Measurements from ENCODE around the gene RALGAPA2.

The RALGAPA2 gene

DNA sequence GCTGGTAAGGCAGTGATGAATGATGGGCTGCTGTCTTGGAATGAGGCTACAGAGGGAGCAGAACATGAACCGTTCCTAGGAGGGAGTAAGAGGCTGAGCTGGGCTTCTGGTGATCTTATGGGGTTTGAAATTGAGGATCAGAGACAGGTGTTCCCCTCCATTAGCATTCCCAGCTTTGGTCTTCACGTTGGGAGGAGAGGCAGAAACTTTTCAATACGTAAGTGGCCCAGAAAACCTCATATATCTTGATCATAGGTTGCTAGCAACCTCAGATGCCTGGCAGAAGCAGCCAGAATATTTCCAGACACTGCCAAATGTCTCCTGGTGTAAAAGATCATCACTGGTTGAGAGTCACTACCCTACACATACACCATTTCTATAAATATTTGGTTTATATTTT is 177.4 kb downstream of the RALGAPA2 start:
- no peak for DNase-seq (ENCODE audit: low read depth)

DNA sequence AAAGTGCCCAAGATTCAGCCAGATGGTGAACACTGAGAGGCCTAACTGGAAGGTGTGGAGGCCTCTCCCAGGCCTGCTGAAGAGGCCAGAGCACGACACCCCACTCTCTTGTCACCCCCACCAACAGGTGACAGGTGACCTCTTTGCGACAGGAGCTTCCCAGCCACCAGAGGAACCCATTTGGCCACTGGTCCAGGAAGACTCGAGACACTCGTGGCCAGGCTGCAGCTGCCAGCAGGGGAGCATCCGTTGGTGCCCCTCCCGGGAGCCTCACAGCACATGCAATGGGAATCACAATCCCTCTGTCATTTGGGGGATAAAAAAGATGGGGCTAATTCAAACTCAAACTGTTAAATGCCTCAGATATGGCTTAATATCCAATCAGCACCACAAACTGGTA is 181.2 kb downstream of the RALGAPA2 start:
- no peak for DNase-seq (ENCODE audit: low read depth)

DNA sequence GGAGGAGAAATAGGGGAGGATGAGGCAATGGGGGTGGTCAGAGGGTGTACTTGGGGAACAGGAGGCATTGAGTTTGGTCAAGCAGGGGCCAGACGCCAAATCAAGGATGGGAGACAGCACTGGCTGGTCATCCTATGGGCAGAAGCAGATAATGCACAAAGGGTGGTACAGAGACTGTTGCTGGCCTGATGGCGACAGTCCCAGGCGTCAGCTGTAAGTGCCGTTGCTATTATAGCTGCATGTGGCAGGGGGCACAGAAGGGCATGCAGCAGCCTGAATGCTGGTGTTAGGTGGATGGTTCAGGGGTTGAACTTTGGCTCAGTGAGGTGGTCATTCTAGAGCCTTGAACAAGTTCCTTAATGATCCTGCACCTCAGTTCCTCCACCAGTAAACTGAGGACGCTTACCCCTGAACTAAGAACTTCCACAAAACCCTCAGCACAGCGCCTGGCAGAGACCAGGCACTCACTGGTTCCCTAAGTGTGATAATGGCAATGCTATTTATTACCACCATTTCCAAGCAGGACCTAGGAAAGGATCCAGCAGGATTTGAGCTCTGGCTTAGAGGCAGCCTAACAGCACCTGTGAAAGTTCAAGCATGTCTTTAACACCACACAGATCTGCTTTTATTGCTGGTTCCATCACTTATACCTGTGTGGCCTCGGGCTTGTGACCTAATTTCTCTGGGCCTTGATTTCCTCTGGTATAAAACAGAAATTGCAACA is 181.9 kb downstream of the RALGAPA2 start:
- no peak for DNase-seq (ENCODE audit: low read depth)

DNA sequence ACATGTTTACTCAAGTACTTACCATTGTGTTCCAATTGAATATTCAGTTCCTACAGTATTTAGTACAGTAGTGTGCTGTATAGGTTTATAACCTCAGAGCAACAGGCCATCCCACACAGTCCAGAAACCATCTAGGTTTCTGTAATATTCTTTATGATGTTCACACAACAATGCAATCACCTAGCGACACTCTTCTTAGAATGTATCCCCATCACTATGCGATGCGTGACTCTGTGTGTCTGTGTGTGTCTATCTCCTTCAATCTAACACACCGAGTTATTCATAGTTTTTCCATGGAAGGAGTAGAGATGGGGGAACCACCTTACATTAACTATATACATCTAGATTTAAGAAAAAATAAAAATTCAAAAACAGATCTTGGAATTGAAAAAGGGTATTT is 182.8 kb downstream of the RALGAPA2 start:
- DNase-seq (ENCODE audit: low read depth): no peak

DNA sequence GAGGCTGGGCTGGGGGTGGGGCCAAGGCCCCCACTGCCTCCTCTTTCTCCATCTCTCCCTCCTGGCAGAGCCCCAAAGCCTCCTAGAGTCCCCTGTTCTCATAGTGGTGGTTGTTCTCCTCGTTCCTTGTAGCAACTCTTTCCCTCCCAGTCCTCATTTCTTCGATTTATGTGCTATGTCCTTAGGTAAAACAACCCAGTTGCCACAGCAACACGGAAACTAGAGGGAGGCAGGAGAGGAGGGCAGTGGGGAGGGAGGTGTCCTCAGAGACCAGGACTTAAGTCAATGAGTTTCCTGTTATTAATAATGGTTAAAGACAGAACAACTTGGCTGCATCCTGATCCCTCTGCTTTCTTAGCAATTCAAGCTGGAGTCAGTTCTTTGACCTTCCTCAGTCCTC is 183.6 kb downstream of the RALGAPA2 start:
- DNase-seq (ENCODE audit: low read depth): no peak

DNA sequence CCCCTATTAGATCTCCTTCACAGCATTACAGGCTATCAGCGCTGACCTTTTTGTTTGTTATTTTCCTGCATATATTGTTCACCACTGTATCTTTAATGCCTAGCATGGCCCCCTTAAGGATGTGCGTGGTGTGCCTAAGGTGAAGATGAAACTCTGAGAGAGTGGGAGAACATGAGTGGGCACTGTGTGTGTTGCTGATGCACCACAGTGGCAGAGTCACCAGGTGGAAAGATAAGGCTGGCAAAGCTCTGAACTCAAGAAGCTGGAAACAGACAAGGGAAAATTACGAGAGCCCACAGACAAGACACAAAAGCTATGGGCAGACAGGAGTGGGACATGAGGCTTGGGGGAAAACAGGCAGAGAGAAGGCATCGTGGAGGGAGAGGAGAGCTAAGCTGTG is 184.8 kb downstream of the RALGAPA2 start:
- DNase-seq (ENCODE audit: low read depth): no peak

DNA sequence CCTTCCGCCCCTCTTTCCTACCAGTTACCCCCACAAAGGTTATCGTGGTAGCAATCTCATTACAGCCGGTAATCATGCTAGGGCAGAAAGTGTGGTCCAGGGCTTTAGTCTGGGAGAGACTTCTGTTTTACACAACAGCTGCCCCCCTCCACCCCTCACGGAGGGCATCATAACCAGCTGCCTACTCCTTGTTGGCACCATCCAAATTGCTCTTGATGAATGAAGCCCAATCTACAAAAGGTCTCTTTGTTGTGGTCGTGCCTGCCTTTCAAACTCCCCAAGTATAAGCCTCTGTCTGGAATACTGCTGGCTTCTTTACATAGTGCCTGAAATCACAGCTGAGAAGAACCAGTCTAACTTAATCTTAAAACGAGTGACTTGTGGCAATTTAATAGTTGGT is 186.7 kb downstream of the RALGAPA2 start:
- no peak for DNase-seq (ENCODE audit: low read depth)

DNA sequence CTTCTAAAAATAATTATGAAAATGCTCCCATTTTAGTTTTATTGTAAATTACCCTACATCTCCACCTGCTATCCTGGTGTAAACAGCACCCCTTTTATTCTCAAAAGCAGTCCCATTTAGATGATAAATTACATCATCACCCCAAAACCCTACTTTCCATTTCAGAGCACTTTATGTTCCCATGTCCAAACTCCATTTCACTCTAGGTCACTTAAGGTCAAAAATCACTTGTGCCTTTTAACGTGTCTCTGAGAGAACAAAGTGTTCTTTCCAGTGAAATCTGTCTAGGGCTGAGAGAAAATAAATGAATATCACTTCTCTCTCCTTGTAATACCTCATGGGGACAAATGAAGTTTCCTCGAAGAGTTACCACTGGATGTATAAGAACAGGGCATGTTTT is 187.2 kb downstream of the RALGAPA2 start:
- DNase-seq (ENCODE audit: low read depth): no peak

DNA sequence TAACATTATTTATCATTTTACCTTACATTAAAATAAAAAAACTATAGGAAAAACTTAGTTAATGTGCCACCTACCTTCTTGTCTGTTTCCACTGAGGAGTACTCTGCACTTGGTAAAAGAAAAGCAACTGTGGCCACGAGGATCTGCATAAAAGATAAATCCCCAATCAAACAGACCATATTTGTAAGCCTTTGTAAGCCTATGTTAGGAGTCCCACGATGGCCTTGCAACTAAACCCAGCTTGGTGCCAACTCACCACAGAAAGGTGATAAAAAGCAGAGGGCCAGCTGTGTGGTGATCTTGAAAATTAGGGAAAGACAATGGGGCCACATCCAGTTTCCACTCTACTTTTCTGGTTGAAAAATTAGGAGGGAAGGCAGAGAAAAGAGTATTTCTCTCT is 187.7 kb downstream of the RALGAPA2 start:
- DNase-seq (ENCODE audit: low read depth): no peak

DNA sequence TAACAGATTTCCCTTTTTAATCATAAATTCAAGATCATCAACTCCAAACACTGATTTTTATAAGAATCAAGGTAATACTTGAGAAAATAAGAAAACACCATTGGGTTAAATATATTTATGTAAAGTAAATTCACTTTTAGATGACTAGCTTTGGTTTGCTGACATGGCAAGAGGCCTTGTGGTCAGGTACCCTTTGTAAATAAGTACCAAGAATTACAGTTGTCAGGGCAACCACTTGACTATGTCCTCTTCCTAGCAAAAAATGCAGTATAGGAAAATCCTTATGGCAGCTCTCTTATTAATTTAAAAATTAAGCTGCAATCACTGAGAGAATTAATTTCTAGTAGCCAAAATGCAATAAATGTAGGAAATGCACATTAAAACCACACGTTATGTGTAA is 190.7 kb downstream of the RALGAPA2 start:
- no peak for DNase-seq (ENCODE audit: low read depth)

DNA sequence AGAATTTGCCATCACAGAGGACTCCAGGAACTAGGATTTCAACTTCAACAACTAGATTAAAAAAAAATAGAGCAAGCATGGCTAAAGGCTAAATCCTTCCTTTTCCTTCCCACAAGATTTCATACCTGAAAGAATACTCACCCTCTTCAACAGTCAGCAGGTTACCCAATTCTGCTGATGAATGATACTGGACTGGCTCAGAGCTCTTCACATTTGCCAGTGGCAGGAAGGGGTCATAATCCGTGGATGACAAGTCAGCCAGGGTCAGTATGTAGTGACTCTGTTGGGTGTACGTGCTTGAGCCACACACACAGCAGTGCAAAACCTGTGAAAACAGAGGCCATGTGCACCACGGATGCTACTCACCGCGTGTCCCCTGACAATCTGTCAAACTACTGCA is 191.7 kb downstream of the RALGAPA2 start:
- no peak for DNase-seq (ENCODE audit: low read depth)

DNA sequence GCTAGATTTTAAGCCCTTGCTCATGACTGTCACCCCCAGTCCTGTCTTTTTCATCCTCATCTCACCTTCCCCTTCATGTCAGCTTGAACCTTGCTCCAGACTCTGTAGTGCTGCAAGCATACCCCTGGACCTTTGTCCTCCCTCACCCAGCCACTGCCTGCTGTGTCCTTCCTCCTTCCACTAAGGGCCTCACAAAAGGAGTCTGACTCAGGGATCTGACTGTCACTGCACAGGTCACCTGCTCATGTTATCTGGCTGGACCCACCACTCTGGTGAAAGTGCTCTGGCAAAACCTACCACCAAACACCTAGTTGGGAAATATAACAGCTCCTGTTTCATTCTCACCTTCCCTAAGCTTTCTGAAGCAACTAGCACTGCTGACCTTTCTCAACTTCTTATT is 193.2 kb downstream of the RALGAPA2 start:
- DNase-seq (ENCODE audit: low read depth): no peak

DNA sequence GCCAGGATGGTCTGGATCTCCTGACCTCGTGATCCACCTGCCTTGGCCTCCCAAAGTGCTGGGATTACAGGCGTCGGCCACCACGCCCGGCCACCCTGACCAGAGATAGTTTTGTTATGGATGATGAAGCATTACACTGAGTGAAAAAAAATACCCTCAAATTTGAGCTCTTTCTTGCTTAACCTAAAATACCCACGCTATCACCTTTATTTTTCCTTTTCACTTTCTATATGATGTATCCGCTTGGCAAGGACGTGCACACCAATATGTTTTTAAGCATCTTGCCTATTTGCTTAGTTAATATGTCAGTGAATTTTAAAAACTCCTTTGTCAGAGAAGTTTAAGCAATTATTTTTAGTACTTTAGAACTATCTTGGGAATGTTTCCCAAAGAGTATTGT is 194.2 kb downstream of the RALGAPA2 start:
- DNase-seq (ENCODE audit: low read depth): no peak

DNA sequence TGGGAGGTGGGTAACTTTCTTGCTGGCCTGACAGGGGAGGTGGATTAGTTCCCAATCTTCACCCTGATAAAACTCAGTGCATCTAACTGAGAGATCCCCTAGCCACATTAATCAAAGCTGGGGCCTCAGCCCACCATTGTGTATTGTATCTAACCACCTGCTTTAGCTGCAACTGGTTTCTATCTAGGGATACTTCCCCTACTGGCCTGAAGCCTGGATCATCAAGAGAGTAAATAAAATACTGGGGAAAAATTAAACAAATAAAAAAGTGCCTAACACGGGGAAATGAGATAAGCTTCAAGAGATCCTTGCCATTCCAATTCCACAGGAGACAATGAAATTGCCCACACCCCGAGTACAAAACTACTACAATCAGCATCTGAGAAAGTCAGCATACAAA is 195.1 kb downstream of the RALGAPA2 start:
- no peak for DNase-seq (ENCODE audit: low read depth)

DNA sequence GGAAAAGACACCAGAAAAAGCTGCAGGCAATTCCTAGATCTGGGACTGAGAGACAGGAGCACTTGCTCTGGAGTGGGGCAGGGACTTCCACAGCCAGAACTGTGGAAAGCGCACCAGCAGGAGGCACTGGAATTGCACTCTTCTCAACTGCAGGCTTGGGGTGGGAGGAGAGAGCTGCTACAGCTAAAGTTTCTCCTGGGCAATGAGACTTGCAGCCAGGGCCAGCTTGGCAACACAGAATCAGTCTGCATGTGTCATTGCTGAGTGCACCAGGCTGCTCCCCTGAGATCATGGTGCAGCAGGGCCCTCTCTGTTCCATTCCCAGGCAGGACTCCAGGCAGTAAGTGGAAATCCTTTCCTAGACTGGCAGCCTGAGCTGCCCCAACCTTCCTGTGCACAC is 198.7 kb downstream of the RALGAPA2 start:
- DNase-seq (ENCODE audit: low read depth): no peak

DNA sequence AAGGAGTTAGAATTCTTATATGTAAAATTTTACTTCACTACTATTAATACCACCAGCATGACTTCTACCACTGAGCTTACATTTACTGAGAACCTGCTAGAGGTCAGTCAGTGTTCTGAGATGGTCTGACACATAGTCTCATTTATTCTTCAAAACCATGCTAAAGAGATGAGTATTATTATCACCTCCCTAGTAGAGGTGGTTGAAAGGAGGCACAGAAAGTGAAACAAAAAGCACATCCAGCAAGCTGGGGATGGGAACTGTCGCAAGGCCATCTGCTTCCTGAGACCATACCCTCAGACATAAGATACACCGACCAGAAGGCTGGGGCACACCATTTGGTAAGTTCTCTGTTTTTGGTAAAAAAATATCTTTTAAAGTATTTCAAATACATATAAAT is 206.9 kb downstream of the RALGAPA2 start:
- no peak for DNase-seq (ENCODE audit: low read depth)

DNA sequence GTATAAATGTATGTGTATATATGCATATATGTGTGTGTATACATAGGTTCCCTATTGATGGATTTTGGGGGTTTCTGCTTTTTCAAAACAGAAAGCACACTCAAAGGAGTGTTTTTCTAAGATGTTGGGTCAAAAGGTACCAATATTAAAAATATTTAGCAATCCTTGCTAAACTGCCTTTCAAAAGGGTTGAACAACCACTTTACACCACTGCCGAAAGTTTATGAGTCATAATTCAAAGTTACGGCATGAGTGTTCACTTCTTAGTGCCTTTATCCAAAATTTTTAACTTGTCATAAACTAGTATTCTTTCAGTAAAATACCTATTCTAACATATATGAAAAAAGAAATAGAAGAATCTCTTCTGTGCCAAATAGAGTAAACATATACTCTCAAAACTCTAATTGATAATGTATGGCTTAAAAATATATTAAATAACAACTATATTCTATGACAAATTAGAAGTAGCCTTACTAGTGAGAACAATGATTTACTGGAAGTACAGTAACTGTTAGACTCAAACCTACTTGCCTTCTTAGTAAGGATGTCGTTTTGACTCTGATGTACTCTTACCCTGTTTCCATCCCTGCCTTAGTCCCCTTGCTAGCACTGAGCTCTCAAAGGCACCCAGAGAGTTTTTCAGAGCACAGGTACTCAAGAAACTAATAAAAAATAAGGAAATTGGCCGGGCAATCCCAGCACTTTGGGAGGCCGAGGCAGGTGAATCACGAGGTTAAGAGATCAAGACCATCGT is 208.5 kb downstream of the RALGAPA2 start:
- DNase-seq (ENCODE audit: low read depth): no peak

DNA sequence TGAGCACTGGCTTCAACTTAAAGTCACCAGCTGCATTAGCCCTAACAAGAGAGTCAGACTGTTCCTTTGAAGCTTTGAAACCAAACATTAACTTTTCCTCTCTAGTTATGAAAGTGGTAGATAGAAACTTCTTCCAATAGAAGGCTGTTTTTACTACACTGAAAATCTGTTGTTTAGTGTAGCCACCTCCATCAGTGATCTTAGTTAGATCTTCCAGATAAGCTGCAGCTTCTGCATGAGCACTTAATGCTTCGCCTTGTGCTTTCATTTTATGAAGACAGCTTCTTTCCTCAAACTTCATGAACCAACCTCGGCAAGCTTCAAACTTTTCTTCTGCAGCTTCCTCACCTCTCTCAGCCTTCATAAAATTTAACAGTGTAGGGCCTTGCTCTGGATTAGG is 211.3 kb downstream of the RALGAPA2 start:
- DNase-seq (ENCODE audit: low read depth): no peak

DNA sequence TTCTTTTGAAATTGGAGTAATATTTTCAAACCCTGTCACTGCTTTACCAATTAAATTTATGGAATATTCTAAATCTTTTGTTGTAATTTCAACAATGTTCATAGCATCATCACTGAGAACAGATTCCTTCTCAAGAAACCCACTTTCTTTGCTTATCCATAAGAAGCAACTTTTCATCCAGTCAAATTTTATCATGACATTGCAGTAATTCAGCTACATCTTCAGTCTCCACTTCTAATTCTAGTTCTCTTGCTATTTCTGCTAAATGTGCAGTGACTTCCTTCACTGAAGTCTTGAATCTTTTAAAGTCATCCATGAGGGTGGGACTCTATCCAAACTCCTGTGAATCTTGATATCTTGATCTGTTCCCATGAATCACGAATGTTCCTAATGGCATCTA is 212.1 kb downstream of the RALGAPA2 start:
- DNase-seq (ENCODE audit: low read depth): no peak

DNA sequence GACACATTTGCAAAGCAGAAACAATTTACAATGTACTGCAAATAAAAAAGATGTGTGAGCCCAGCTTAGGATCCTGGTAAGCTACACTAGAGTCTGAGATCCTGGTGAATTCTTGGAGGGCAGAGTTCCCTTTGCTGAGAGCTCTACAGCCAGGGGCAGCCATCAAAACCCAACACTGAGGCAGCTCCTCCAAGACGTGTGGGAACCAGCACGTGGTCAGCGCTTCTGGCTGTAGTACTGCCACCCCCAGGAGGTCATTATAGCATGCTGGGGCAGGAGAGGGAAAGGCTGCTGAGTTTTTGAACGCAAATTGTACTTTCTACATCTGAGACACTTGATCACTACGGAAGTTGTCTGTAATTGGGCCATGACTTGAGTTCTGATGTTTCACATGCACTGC is 213.0 kb downstream of the RALGAPA2 start:
- DNase-seq (ENCODE audit: low read depth): no peak

DNA sequence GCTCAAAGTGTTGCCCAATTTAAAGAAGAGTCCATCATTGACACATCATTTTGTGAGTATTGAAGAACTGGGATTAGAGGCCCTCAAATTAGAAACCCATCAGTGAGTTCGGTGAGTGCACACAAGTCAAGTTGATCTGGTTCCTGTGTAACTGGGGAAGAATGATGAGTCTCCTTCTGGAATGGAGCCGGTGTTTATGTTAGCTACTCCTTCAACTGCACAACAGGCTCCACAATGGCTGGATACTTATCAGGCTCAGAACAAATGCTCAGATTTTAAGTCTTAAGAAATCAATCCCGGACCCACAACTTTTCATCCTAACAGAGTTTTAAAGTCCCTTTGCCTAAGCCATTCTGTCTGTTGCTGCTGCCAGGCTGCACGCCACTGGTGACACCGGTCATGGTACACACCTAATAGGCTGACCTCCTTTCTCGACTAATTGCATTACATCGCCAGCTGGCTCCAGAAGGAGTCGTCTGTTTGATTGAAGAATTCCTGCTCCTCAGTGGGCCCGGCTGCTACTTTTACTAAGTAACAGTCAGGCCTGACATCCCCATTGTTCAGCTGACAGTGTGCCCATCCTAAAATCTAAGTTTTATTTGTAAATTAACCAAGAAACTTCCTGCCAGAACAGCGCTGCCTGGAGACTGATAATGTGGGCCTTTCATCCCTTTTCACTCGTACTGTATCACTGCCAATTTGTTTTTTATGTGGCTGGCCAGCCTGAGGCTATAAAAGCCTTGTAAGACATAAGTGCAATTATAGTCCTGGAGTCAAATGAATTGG is 214.2 kb downstream of the RALGAPA2 start:
- DNase-seq (ENCODE audit: low read depth): no peak

DNA sequence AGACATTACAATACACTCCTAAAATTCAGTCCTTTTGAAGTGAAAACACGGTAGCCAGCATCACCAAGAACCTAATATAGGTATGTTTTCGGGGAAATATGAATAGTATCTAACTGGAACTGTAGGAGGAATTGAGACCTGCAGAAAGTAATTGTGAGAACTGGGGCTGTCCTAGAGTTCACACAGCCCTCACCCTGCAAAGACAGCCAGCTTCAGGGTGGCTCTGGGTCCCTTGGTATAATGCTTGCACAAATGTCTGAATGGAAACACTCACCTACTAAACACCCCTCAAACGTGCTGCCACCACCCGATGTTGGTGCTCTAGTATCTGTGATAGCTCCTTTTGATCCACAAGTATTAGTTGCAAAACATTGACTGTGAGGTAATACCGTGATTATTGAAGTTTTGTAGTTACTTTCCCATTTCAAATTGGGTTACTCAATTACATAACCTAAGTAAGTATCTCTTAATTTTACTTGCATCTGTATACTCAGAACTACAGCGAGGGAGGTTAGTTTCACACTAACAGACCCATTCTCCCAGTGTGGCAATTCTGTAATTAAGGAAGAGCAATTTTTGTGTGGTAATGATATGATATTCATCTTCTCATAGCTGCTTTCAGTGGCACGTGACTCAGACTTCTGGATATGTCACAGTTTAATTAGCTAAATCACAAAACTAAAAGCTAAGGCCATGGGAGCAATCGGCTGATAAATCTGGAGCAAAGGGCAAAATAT is 215.0 kb downstream of the RALGAPA2 start:
- DNase-seq (ENCODE audit: low read depth): no peak

Data from activated T-helper 9 cell treated with anti-CD3 and anti-CD28 coated beads, Interleukin-2, amount 50 U/mL, for 16 hours (primary cell).